Gastrocnemius medialis (tissue), 4 donors: ENCODE measurements around the gene ASMTL. TPM values are rescaled to one million over a fixed set of nuclear protein-coding genes. Genes with fewer than 3 reads are reported as not detected.

Source experiments
- ATAC-seq, 2 donors: fragments of 150-250 bp; one replicate each; pipeline ENCODE4 v1.9.1; 2016
- DNase-seq, 2 donors: peaks; one replicate each; pipeline ENCODE4 v3.0.0-alpha.2; 2019
- H3K27ac ChIP-seq, 4 donors: fragments of 200-600 bp; sonication (generic); 1 replicate in 1 of 4; 2 replicates in 3 of 4; pipeline ENCODE4 v1.5.1; 2016 to 2018; ENCODE audit warnings: mild to moderate bottlenecking in 2 of 4, moderate library complexity in 1 of 4
- H3K27me3 ChIP-seq, 3 donors: fragments of 200-600 bp; sonication (generic) in 2 of 3; 1 replicate in 1 of 3; 2 replicates in 2 of 3; pipeline versions ENCODE4 v1.5.1 to v1.6.0; 2016 to 2019; ENCODE audit warnings: mild to moderate bottlenecking in 1 of 3, moderate library complexity in 1 of 3
- H3K36me3 ChIP-seq, 2 donors: fragments of 200-600 bp; sonication (generic) in 1 of 2; one replicate each; pipeline ENCODE4 v1.5.1; 2017 to 2018
- H3K4me1 ChIP-seq, 2 donors: fragments of 200-600 bp; sonication (generic) in 1 of 2; one replicate each; pipeline ENCODE4 v1.5.1; 2016 to 2017; ENCODE audit warnings: mild to moderate bottlenecking in 2 of 2
- H3K4me3 ChIP-seq, 4 donors: fragments of 200-600 bp; sonication (generic) in 3 of 4; 1 replicate in 1 of 4; 2 replicates in 3 of 4; pipeline ENCODE4 v1.5.1; 2016 to 2019; ENCODE audit warnings: mild to moderate bottlenecking in 2 of 4
- H3K9me3 ChIP-seq, 3 donors: fragments of 200-600 bp; sonication (generic) in 2 of 3; 1 replicate in 1 of 3; 2 replicates in 2 of 3; pipeline ENCODE4 v1.5.1; 2016 to 2019
- CTCF ChIP-seq, 5 experiments: fragments of 450-650 bp in 3 of 5; fragments of 200-600 bp in 2 of 5; sonication (generic) in 2 of 5; IDR thresholded peaks in 4 of 5; conservative IDR thresholded peaks in 1 of 5; 1 replicate in 4 of 5; 2 replicates in 1 of 5; pipeline ENCODE4 v1.5.1; 2016 to 2019; ENCODE audit warnings: antibody characterized with exemption in 5 of 5, mild to moderate bottlenecking in 3 of 5, moderate library complexity in 3 of 5
- POLR2A ChIP-seq, 2 donors: fragments of 450-650 bp; IDR thresholded peaks; one replicate each; pipeline ENCODE4 v1.6.1; 2017; ENCODE audit warnings: antibody characterized with exemption in 2 of 2, mild to moderate bottlenecking in 2 of 2, moderate library complexity in 2 of 2
- in situ Hi-C, 4 donors: fragments of 200-750 bp; cut with MboI; loops; one replicate each; pipeline versions ENCODE4 v1.15.0 to v1.8.0; 2017; ENCODE audit warnings: low sequenced_read_pairs in 4 of 4
- intact Hi-C: fragments of 100-400 bp; cut with DNase I; formaldehyde crosslinking; loops from one replicate; pipeline ENCODE4 v1.15.1; 2023; ENCODE audit warnings: low total_unique reads
- total RNA-seq, 4 donors: library from RNA; depleted of rRNA; stranded (reverse); fragments of >200 nt; gene quantifications; one replicate each; pipeline versions ENCODE4 v1.1.0 to v1.2.3, GENCODE V29; 2016

ASMTL gene
- total RNA-seq, 4 donors from 2014 or later: 13.6 to 19.5 (median 13.9) TPM

- ATAC-seq (no peak), DNase-seq (no peak)
- Histone ChIP-seq H3K4me3 (no peak overlapping the region), H3K9me3 (no peaks in the 10 kb centered on the region), H3K27me3 (no peaks in the 10 kb centered on the region), H3K36me3 (peaks cover 0 to 10% of the 10 kb centered on the region in 2 donors), H3K27ac (no peak overlapping the region), H3K4me1 (no peaks in the 10 kb centered on the region)
- intact Hi-C loops (no loop called here), in situ Hi-C loops (no loop called here)
- TF ChIP-seq CTCF (IDR thresholded peaks at IDR 0.05 in 4 of 5, conservative IDR thresholded peaks at IDR 0.05 in 1 of 5): no peak
- TF ChIP-seq POLR2A (IDR thresholded peaks at IDR 0.05): no peak
Measured at GRCh38 chrX:1359477-1359873, 93.2 kb downstream of the ASMTL start.

- peaks cover 0 to 10% of the 10 kb centered on the region in 2 donors for H3K36me3 ChIP-seq
- no peak overlapping the region for H3K4me3 ChIP-seq
- intact Hi-C loops: no loop called here
- DNase-seq (no peak), ATAC-seq (no peak)
- no peaks in the 10 kb centered on the region for H3K4me1 ChIP-seq
- in situ Hi-C loops: no loop called here
- H3K27me3 ChIP-seq: no peaks in the 10 kb centered on the region
- no peak overlapping the region for H3K27ac ChIP-seq
- H3K9me3 ChIP-seq: no peaks in the 10 kb centered on the region
- TF ChIP-seq POLR2A (IDR thresholded peaks at IDR 0.05): no peak
- no peak for TF ChIP-seq CTCF (IDR thresholded peaks at IDR 0.05 in 4 of 5, conservative IDR thresholded peaks at IDR 0.05 in 1 of 5)
Measured at GRCh38 chrX:1358793-1359476, 93.8 kb downstream of the ASMTL start.

GRCh38 chrX:1357993-1358392, 94.7 kb downstream of the ASMTL start:
- in situ Hi-C loops: no loop called here
- no peak for TF ChIP-seq CTCF (IDR thresholded peaks at IDR 0.05 in 4 of 5, conservative IDR thresholded peaks at IDR 0.05 in 1 of 5)
- no peak for TF ChIP-seq POLR2A (IDR thresholded peaks at IDR 0.05)
- H3K27ac ChIP-seq: no peak overlapping the region
- intact Hi-C loops: no loop called here
- H3K27me3 ChIP-seq: no peaks in the 10 kb centered on the region
- no peaks in the 10 kb centered on the region for H3K4me1 ChIP-seq
- no peak overlapping the region for H3K4me3 ChIP-seq
- ATAC-seq (no peak), DNase-seq (no peak)
- H3K36me3 ChIP-seq: peaks cover 0 to 10% of the 10 kb centered on the region in 2 donors
- no peaks in the 10 kb centered on the region for H3K9me3 ChIP-seq

GRCh38 chrX:1355131-1356046, 97.3 kb downstream of the ASMTL start:
- Histone ChIP-seq H3K9me3 (no peaks in the 10 kb centered on the region), H3K4me3 (no peak overlapping the region), H3K36me3 (peaks cover 0 to 5% of the 10 kb centered on the region in 2 donors), H3K27me3 (no peaks in the 10 kb centered on the region), H3K4me1 (no peaks in the 10 kb centered on the region), H3K27ac (no peak overlapping the region)
- TF ChIP-seq CTCF (IDR thresholded peaks at IDR 0.05 in 4 of 5, conservative IDR thresholded peaks at IDR 0.05 in 1 of 5) (no peak), POLR2A (IDR thresholded peaks at IDR 0.05) (no peak)
- in situ Hi-C loops: no loop called here
- intact Hi-C loops: no loop called here
- DNase-seq (no peak), ATAC-seq (peak in 1 of 2 donors; percentile 15)
